Measurements from ENCODE around the gene RAVER1. TPM values are rescaled to one million over a fixed set of nuclear protein-coding genes. Genes with fewer than 3 reads are reported as not detected.

The RAVER1 gene
- total and polyA plus RNA-seq, 2 donors (not counting 1 experiment from before 2014, with no cell fraction given): 21.0 to 62.7 TPM

DNA sequence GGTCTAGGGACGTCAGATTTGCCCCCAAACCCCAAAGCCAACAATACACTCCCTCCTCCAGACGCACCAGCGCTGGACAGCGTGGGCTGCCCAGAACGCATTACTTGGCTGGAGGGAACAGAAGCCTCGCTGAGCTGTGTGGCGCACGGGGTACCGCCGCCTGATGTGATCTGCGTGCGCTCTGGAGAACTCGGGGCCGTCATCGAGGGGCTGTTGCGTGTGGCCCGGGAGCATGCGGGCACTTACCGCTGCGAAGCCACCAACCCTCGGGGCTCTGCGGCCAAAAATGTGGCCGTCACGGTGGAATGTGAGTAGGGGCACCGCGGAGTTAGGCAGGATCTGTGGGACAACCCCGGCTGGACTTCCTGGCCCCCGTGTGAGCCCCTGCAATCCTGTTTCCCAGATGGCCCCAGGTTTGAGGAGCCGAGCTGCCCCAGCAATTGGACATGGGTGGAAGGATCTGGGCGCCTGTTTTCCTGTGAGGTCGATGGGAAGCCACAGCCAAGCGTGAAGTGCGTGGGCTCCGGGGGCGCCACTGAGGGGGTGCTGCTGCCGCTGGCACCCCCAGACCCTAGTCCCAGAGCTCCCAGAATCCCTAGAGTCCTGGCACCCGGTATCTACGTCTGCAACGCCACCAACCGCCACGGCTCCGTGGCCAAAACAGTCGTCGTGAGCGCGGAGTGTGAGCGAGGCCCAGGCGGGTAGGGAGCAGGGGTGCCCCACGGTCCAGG lies 39.5 kb downstream of the RAVER1 start:
- Mint-ChIP-seq H3K27ac (no peak overlapping the region), H3K4me3 (peak overlapping the region; percentile 87), H3K27me3 (peaks cover 39% of the 10 kb centered on the region), H3K9me3 (ENCODE audit: insufficient read depth) (no peaks in the 10 kb centered on the region), H3K4me1 (peaks cover 58% of the 10 kb centered on the region)
- no peak for ATAC-seq (ENCODE audit: low read depth)
- TF ChIP-seq, protein P1, sequence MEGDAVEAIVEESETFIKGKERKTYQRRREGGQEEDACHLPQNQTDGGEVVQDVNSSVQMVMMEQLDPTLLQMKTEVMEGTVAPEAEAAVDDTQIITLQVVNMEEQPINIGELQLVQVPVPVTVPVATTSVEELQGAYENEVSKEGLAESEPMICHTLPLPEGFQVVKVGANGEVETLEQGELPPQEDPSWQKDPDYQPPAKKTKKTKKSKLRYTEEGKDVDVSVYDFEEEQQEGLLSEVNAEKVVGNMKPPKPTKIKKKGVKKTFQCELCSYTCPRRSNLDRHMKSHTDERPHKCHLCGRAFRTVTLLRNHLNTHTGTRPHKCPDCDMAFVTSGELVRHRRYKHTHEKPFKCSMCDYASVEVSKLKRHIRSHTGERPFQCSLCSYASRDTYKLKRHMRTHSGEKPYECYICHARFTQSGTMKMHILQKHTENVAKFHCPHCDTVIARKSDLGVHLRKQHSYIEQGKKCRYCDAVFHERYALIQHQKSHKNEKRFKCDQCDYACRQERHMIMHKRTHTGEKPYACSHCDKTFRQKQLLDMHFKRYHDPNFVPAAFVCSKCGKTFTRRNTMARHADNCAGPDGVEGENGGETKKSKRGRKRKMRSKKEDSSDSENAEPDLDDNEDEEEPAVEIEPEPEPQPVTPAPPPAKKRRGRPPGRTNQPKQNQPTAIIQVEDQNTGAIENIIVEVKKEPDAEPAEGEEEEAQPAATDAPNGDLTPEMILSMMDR (IDR thresholded peaks at IDR 0.05): no peak
- no peak for TF ChIP-seq EZH2 (IDR thresholded peaks at IDR 0.05; ENCODE audit: borderline replicate concordance, insufficient read depth, low read depth, low read length, poor library complexity, severe bottlenecking)
- DNase-seq: peak; percentile 44
- Histone ChIP-seq H3K4me2 (replicated peaks; ENCODE audit: low read depth, low read length, poor library complexity, severe bottlenecking) (peak overlapping the region; percentile 96), H3K9me3 (ENCODE audit: control extremely low read depth in 1 of 3, control insufficient read depth in 2 of 3, insufficient read depth in 1 of 3, low read length in 2 of 3) (peaks cover 0 to 55% (median 0%) of the 10 kb centered on the region in 3 donors), H3K79me2 (ENCODE audit: control insufficient read depth, insufficient read depth, low read length) (no peaks in the 10 kb centered on the region), H2AFZ (ENCODE audit: insufficient read depth, low read depth, low read length, poor library complexity, severe bottlenecking) (no peak overlapping the region), H3K9ac (ENCODE audit: low read length) (no peak overlapping the region), H3K27ac (ENCODE audit: low read length in 2 of 2) (no peak overlapping the region), H3K4me1 (ENCODE audit: control insufficient read depth in 2 of 2, insufficient read depth in 2 of 2, low read length in 2 of 2) (peaks cover 72 to 74% of the 10 kb centered on the region in 2 donors), H3K27me3 (replicated peaks in 1 of 4; ENCODE audit: control extremely low read depth in 1 of 4, control insufficient read depth in 3 of 4, insufficient read depth in 4 of 4, low read length in 3 of 4) (peaks cover 0 to 75% (median 50%) of the 10 kb centered on the region in 4 experiments), H4K20me1 (ENCODE audit: control insufficient read depth, insufficient read depth, low read length, poor library complexity, severe bottlenecking) (peaks cover 29% of the 10 kb centered on the region), H3K36me3 (replicated peaks in 1 of 2; ENCODE audit: control extremely low read depth in 1 of 2, control insufficient read depth in 1 of 2, extremely low read depth in 1 of 2, insufficient read depth in 2 of 2, low read length in 1 of 2) (no peaks in the 10 kb centered on the region), H3K4me3 (ENCODE audit: control extremely low read depth in 1 of 5, extremely low read depth in 1 of 5, insufficient read depth in 1 of 5, low read depth in 2 of 5, low read length in 4 of 5) (no peak overlapping the region)
- CTCF ChIA-PET: interaction anchor here (1.1 kb wide), 1 partner anchor 23 kb away, joined by 5 read pairs; the partner anchor contains the start of gene ICAM1
- WGBS (ENCODE audit: insufficient coverage): 33% methylated on average over 48 of the region's 49 CpGs
- intact Hi-C loops (cut with micrococcal nuclease): no loop called here
- POLR2A ChIA-PET: interaction anchor here (0.8 kb wide), 1 partner anchor 22 kb away, joined by 3 read pairs; no protein-coding TSS in a partner anchor
